ENCODE results near the gene HNRNPLL. TPM values are rescaled to one million over a fixed set of nuclear protein-coding genes. Genes with fewer than 3 reads are reported as not detected.

The HNRNPLL gene
- total RNA-seq, 2 donors from 2014 or later = 70.9 to 74.1 TPM

DNA sequence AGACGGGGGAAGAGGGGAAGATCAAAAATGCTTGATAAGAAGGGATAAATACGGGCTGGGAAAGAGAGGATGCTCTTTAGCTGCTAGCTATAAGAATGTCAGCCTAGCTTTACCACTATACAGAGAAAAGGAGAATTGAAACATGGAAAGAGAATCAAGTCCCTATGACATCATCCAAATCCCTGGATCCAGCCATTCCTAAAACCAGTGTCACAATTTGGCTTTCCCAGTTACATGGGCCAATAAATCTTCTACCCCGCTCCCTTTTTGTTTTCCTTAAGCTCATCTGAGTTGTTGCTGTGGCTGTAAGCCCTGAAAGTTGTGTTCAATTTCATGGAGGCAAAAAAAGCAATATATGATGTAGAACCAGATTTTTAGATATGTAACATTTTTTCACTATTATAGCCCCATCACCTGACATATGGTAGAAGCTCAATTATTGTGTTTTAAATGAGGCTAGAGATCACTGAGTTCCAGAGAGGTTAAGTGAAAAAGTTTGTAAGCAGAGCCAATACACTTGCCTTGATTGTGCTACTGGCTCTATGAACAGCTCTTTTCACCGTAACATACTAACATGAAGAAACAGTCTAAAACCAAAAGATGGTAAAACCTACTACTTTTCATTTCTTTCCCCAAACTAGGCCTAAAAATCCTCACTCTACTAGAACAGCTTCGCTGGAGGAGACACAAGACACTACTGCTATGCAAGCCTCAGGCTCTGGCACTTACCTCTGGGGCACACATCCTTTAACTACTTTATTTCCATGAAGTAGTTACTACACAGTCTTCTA is 4.3 kb downstream of the HNRNPLL start:
- TF ChIP-seq, protein P1, sequence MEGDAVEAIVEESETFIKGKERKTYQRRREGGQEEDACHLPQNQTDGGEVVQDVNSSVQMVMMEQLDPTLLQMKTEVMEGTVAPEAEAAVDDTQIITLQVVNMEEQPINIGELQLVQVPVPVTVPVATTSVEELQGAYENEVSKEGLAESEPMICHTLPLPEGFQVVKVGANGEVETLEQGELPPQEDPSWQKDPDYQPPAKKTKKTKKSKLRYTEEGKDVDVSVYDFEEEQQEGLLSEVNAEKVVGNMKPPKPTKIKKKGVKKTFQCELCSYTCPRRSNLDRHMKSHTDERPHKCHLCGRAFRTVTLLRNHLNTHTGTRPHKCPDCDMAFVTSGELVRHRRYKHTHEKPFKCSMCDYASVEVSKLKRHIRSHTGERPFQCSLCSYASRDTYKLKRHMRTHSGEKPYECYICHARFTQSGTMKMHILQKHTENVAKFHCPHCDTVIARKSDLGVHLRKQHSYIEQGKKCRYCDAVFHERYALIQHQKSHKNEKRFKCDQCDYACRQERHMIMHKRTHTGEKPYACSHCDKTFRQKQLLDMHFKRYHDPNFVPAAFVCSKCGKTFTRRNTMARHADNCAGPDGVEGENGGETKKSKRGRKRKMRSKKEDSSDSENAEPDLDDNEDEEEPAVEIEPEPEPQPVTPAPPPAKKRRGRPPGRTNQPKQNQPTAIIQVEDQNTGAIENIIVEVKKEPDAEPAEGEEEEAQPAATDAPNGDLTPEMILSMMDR (conservative IDR thresholded peaks at IDR 0.05) = no peak
- 88 to 95% methylated on average over 5 of the region's 5 CpGs for WGBS, 2 experiments (ENCODE audit: insufficient coverage in 1 of 2, insufficient read length in 1 of 2)
- no peak overlapping the region for H3K9ac ChIP-seq (ENCODE audit: extremely low read depth, low read length, poor library complexity, severe bottlenecking)

GRCh38 chr2:38597115-38597514 is 5.6 kb downstream of the HNRNPLL start:
- Mint-ChIP-seq H3K9me3 (no peaks in the 10 kb centered on the region), H3K4me1 (peaks cover 33% of the 10 kb centered on the region), H3K36me3 (ENCODE audit: low read depth) (peaks cover 7% of the 10 kb centered on the region), H3K27me3 (ENCODE audit: insufficient read depth) (no peaks in the 10 kb centered on the region), H3K4me3 (no peak overlapping the region), H3K27ac (no peak overlapping the region)
- no peaks in the 10 kb centered on the region for H3K9me3 ChIP-seq (ENCODE audit: control insufficient read depth, low read length)
- H3K9ac ChIP-seq (ENCODE audit: extremely low read depth, low read length, poor library complexity, severe bottlenecking) = no peak overlapping the region
- WGBS, 2 experiments (ENCODE audit: insufficient coverage in 1 of 2, insufficient read length in 1 of 2) = 88 to 91% methylated on average over 2 to 5 of the region's 5 CpGs
- H3K27me3 ChIP-seq (ENCODE audit: control insufficient read depth, insufficient read depth, low read length, poor library complexity, severe bottlenecking) = no peaks in the 10 kb centered on the region
- peaks cover 6% of the 10 kb centered on the region for H3K36me3 ChIP-seq (ENCODE audit: control insufficient read depth, insufficient read depth, low read length)
- TF ChIP-seq, protein P1 (conservative IDR thresholded peaks at IDR 0.05) = no peak
- no peak for DNase-seq
- no peak overlapping the region for H3K4me3 ChIP-seq (ENCODE audit: low read length)
- H3K4me1 ChIP-seq (ENCODE audit: control insufficient read depth, insufficient read depth, low read length) = no peaks in the 10 kb centered on the region
- H3K27ac ChIP-seq (ENCODE audit: low read depth, low read length) = no peak overlapping the region

More for the DNA sequence above, 4.3 kb downstream of the HNRNPLL start:
- Histone ChIP-seq H3K27ac (ENCODE audit: low read depth, low read length) (no peak overlapping the region), H3K4me1 (ENCODE audit: control insufficient read depth, insufficient read depth, low read length) (no peaks in the 10 kb centered on the region), H3K4me3 (ENCODE audit: low read length) (peak overlapping the region; percentile 98), H3K27me3 (ENCODE audit: control insufficient read depth, insufficient read depth, low read length, poor library complexity, severe bottlenecking) (no peaks in the 10 kb centered on the region), H3K9me3 (ENCODE audit: control insufficient read depth, low read length) (no peaks in the 10 kb centered on the region), H3K36me3 (ENCODE audit: control insufficient read depth, insufficient read depth, low read length) (peaks cover 6% of the 10 kb centered on the region)
- no peak for DNase-seq
- Mint-ChIP-seq H3K27ac (peak overlapping the region; percentile 62), H3K4me1 (peaks cover 30% of the 10 kb centered on the region), H3K27me3 (ENCODE audit: insufficient read depth) (no peaks in the 10 kb centered on the region), H3K4me3 (peak overlapping the region; percentile 85), H3K36me3 (ENCODE audit: low read depth) (peaks cover 1% of the 10 kb centered on the region), H3K9me3 (no peaks in the 10 kb centered on the region)

- Mint-ChIP-seq H3K27me3 (ENCODE audit: insufficient read depth) (no peaks in the 10 kb centered on the region), H3K4me1 (peaks cover 33% of the 10 kb centered on the region), H3K27ac (no peak overlapping the region), H3K4me3 (no peak overlapping the region), H3K36me3 (ENCODE audit: low read depth) (peaks cover 12% of the 10 kb centered on the region), H3K9me3 (no peaks in the 10 kb centered on the region)
- Histone ChIP-seq H3K36me3 (ENCODE audit: control insufficient read depth, insufficient read depth, low read length) (peaks cover 7% of the 10 kb centered on the region), H3K27ac (ENCODE audit: low read depth, low read length) (no peak overlapping the region), H3K27me3 (ENCODE audit: control insufficient read depth, insufficient read depth, low read length, poor library complexity, severe bottlenecking) (no peaks in the 10 kb centered on the region), H3K9me3 (ENCODE audit: control insufficient read depth, low read length) (no peaks in the 10 kb centered on the region), H3K4me3 (ENCODE audit: low read length) (no peak overlapping the region), H3K9ac (ENCODE audit: extremely low read depth, low read length, poor library complexity, severe bottlenecking) (no peak overlapping the region), H3K4me1 (ENCODE audit: control insufficient read depth, insufficient read depth, low read length) (no peaks in the 10 kb centered on the region)
- 83 to 96% methylated on average over 2 to 6 of the region's 6 CpGs for WGBS, 2 experiments (ENCODE audit: insufficient coverage in 1 of 2, insufficient read length in 1 of 2)
- TF ChIP-seq, protein P1 (conservative IDR thresholded peaks at IDR 0.05) = no peak
- no peak for DNase-seq
Observed at GRCh38 chr2:38596229-38596628, 6.5 kb downstream of the HNRNPLL start.
